GM21723 (cell line): Measurements from ENCODE around the gene NR4A1.

Source experiments
- ATAC-seq: cut with Tn5 transposase; IDR thresholded peaks from one replicate; pipeline ENCODE4 v1.9.1; 2021; ENCODE audit warnings: mild to moderate bottlenecking, moderate library complexity; ENCODE audit not compliant: unreplicated experiment

NR4A1 gene

GRCh38 chr12:52015532-52016041 lies 35.7 kb upstream of the NR4A1 start:
- ATAC-seq, result no peak

DNA sequence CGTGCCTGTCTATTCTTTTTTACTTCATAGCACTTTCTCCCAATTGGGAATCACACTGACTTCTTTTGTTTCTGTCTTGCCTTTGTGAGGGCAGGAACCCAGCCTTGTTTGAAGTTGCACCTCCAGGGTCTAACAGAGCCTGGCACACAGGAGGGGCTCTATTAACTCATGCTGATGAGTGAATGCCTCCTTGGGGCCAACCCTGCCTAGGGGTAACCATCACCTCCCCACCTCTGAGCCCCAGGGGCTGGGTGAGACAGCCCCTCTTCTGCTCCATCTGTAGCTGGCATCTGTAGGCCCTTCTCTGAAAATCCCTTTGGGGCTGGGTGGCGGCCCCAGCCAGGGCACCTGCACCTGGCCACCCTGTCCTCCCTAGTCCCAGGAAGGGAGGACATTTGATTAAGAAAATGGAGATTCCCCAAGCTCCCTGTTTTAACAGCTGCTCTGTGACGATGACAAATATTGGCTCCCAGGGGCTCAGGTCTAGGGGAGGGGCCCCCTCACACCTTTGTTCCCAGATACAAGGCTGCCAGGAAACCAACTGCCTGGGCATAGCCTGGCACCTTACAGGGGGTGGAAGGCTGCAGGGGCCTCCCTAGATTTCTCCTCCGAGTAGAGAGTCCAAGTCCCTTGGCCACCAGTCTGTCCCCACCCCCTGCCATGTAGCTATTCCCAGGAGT lies 32.7 kb upstream of the NR4A1 start:
- ATAC-seq, result no peak

GRCh38 chr12:52019113-52019770 lies 32.0 kb upstream of the NR4A1 start:
- no peak for ATAC-seq

DNA sequence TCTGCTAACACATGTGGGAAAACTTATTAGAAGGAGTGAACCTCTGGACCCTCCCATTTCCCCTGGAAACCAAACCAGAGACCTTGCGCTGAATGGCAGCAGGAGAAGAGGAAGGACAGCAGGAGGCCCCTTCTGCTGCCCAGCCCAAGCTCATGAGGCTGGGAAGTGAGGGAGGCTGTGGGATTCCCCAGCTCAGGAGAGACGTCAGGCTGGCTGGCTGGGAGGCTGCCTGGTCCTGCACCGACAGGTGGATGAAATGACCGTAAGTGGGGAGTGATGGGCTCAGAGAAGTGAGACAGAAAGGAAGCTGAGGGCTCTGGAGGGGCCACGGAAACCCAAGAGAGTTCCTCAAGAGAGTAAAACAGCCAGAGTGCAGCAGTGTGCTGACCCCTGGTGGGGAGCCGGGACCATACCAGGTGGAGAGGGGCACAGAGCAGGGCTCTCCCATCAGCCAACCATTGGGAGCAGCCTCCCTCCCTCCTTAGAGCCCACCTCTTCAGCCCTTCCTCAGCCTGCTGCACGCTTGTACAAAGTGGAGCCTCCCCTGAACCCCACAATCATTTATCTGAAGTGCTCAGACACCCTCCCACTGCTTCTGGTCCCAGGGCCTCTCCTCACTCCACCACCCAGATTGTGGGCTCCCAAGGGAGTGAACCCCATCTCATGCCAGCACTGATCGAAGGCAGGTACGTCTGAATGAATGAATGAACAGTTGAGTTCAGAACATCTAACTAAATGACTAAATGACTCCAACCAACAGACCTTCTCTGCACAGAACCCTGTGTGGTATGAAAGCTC lies 30.5 kb upstream of the NR4A1 start:
- peak; percentile 36 for ATAC-seq

DNA sequence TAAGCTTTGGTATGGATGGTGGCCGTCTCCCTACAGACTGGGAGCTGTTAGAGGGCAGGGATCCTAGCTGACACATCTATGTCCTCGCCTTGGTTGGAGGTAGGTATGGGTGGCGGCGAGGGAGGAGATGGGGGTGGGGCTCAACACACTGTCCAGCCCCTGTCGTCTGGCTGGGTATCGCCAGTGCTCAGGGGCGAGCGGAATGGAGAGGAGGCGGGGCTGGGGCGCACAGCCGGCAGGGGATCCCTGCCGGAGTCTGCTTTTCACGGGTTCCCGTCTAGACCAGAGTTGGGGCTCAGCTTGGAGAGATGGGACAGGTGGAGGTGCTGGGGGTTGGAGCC lies 28.4 kb upstream of the NR4A1 start:
- no peak for ATAC-seq

GRCh38 chr12:52023182-52023975 lies 27.9 kb upstream of the NR4A1 start:
- peak; percentile 42 for ATAC-seq

GRCh38 chr12:52023976-52024688 lies 27.1 kb upstream of the NR4A1 start:
- peak; percentile 2 for ATAC-seq

GRCh38 chr12:52024845-52025230 lies 26.4 kb upstream of the NR4A1 start:
- ATAC-seq, result no peak

GRCh38 chr12:52026263-52026662 lies 25.0 kb upstream of the NR4A1 start:
- ATAC-seq, result no peak

DNA sequence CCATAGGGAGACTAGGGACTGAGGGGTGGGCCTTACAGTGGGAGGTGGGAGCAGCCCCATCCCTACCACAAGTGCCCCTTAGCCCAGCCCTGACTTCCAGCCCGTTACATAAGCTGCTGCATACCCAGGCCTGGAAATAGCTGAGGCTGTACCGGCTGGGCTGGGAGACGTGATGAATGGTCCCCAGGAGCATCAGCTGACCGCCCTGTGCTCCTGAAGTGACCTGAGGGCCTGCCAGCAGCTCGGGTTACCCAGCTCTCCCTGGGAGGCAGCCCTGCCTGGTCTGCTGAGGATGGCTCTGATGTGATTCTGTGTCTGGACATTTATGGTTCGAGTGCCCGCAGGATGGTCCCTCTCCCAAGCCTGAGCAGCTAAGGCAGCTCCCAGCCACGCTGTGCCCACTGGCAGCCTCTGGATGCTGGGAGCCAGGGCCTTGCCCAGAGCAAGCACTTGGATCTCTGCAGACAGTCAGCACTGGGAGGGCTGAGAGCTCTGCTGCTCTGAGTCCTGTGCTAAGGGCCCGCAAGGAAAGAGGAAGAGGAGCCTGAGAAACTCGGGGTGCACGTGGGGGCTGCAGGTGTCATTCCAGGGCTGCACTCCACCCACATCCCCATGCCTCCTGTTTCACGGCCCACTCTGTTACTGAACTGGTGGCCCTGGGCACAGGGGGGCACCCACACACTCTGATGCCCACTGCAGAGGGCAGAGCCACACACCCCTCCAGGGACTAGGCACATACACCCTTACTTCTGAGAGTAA lies 24.0 kb upstream of the NR4A1 start:
- ATAC-seq, result no peak

DNA sequence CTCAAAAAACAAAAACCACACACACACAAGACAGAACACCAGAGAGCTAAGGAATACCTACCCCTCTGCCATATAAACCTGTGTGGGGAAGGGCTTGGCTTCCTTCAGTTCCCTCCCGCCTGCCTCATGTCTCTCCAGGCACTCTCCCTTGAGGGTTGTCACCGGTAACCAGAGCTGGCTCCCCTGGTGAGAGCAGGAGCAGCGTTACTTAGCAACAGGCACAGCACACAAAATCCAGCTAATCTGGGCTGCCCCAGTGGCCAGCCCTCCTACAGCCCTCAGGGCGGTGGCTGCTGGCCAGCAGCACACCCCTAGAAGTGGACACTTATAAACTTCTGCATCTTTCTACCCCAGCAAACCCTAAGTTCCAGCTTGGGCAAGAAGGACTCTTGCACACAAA lies 21.6 kb upstream of the NR4A1 start:
- no peak for ATAC-seq

- peak; percentile 1 for ATAC-seq
These were observed 18.8 kb upstream of the NR4A1 start for GRCh38 chr12:52032446-52032803.

DNA sequence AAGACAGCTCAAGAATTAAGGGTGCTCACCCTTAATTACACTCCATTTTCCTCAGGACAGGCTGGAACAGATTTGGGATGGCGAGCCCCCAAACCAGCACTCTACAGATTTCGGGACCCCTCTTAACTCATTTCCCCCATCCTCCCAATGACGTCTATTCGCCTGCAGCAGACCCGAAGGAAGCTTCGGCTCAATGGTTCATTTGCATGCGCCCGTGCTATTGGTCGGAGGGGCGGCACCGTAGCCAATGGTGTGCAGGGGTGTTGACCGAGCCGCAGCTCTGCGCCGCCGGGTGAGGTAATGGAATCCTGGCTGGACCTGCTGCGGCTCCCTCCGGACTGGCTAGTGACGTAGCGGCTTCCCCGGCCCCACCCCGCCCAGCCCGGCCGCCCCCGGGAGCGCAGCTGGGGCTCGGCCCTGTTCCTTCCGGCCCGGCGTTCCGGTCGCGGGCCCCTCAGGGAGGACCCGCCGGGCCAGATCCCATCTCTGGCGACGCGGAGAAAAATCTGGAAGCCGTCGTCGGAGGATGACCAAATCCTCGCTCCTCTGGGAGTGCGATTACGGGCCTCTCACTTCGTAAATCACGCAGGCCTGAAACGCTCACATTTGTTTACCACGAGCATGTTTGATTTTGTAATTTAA lies 18.3 kb upstream of the NR4A1 start:
- ATAC-seq, result peak; percentile 84

DNA sequence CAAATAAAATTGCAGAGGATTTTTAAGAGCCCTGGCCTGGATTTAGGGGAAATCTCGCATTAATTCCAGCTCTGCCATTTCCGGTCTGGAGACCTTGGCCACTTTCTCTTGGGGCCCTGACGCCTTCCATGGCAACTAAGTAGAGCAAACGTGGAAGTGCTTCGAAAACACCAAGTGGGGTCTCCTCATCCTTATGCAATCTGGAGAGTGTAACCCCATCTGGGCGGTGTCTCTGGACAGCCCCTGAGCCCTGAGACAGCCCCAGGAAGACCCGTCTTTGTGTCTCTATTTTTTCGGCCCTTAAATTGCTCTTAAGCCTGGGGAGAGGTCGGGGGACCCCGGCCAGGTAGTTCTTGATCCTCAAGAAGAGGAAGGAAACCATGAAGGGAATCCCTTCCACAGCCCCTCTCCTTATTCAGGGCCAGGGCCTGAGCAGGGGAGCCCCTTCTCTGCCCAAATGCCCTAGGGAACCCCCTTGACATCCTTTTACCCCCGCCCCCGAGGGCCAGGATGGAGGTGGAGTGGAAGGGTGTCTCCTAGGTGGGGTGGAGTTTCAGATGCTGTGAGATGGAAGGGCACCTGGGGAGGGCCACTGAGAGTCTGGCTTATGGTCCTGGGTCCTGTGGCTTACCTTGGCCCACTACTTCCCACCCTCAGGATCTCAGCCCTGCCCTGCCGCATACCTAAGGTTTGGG lies 17.6 kb upstream of the NR4A1 start:
- no peak for ATAC-seq

DNA sequence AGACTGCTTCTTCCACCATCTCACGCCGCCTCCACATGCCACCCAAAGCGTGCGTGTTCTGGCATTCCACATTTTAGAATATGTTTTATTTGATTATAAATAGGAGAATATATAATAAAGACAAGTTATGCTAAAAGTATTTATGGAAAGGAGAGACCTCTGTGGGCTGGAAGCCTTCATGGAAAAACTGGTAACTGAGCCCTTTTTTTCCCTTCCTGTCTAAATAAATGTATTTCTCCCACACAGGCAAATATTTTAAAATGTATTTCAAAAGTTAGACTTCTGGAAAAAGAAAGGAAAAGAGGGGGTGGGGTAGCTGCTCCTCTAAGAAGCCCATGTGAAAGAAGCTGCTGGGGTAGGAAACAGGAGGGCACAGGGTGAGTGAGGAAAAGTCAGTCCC lies 16.1 kb upstream of the NR4A1 start:
- ATAC-seq, result no peak

DNA sequence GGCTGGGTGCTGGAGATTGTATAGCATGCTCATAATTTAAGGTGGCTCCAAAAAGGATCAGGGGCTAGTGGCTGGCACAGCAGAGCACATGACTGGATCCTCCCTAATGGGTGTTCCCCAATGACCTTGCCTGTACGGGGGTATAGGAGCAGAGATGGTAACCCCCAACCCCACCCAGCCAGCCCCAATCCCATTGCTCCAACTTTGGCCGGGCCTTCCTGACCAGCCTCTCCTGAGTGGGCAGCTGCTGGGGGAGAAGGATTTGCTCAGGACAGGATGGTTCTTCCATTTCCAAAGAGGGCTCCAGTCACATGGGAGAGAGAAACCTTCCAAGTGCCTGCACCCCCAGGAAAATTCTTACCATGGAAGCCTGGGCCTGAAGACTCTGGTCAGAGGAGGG lies 15.3 kb upstream of the NR4A1 start:
- ATAC-seq, result no peak

GRCh38 chr12:52036587-52037171 lies 14.6 kb upstream of the NR4A1 start:
- ATAC-seq, result peak; percentile 57

DNA sequence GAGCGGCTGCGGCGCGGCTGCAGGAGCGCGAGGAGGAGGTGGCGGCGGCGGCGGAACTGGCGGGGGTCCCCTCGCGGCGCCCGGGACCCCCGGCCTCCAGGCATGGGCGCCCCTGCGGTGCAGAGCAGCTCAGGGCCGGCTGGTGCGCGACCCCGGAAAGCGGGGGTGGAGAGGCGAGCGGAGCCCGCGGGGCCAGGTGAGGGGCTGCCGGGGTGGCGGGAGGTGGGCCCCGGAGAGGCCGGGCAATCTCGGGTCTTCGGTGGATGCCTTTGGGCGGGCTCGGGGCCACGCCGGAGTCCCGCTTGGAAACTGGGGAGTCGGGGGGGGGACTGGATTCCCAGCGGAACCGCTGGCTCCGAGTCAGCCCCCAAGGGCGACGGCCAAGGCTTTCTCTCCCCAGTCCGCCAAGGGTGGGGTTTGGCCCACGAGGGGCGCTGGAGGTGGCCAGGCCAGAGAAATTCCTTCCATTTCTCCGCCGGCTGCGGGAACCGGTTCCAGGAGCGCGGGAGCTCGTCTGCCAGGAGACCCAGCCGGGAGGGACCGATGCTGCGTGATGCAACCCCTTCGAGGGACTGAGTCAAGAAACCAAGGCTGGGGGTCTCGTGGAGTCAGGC lies 13.9 kb upstream of the NR4A1 start:
- no peak for ATAC-seq
